ENCODE measurements around the gene SYNE1. TPM values are rescaled to one million over a fixed set of nuclear protein-coding genes. Genes with fewer than 3 reads are reported as not detected.

The SYNE1 gene
- total and polyA plus RNA-seq, 8 donors: 12.8 to 279 (median 108) TPM

DNA sequence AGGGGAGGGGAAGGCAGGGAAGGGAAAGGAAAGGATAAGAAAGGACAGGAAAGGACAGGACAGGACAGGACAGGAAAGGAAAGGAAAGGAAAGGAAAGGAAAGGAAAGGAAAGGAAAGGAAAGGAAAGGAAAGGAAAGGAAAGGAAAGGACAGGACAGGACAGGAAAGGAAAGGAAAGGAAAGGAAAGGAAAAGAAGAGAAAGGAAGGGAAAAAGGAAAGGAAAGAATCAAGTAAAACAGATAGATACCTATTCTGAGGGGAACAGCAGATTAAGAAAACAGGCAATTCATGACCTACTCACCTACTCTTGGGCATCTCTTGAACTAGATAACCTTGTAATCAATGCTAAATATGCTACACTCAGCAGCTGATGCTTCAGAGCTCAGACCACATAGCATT, 265.4 kb downstream of the SYNE1 start:
- H3K4me3 ChIP-seq: no peak overlapping the region
- peaks cover 0 to 13% (median 7%) of the 10 kb centered on the region in 4 donors for H3K4me1 ChIP-seq
- intact Hi-C loops (cut with DNase I; ENCODE audit: low total_unique reads): no loop called here
- H3K36me3 ChIP-seq: peaks cover 0 to 56% (median 52%) of the 10 kb centered on the region in 4 donors
- H3K27me3 ChIP-seq: no peaks in the 10 kb centered on the region
- TF ChIP-seq POLR2AphosphoS5 (IDR thresholded peaks at IDR 0.05): no peak
- no peak for TF ChIP-seq POLR2A (IDR thresholded peaks at IDR 0.05)
- TF ChIP-seq EP300 (IDR thresholded peaks at IDR 0.05): no peak
- TF ChIP-seq, protein P1, sequence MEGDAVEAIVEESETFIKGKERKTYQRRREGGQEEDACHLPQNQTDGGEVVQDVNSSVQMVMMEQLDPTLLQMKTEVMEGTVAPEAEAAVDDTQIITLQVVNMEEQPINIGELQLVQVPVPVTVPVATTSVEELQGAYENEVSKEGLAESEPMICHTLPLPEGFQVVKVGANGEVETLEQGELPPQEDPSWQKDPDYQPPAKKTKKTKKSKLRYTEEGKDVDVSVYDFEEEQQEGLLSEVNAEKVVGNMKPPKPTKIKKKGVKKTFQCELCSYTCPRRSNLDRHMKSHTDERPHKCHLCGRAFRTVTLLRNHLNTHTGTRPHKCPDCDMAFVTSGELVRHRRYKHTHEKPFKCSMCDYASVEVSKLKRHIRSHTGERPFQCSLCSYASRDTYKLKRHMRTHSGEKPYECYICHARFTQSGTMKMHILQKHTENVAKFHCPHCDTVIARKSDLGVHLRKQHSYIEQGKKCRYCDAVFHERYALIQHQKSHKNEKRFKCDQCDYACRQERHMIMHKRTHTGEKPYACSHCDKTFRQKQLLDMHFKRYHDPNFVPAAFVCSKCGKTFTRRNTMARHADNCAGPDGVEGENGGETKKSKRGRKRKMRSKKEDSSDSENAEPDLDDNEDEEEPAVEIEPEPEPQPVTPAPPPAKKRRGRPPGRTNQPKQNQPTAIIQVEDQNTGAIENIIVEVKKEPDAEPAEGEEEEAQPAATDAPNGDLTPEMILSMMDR (IDR thresholded peaks at IDR 0.05): no peak
- no peak overlapping the region for H3K27ac ChIP-seq
- DNase-seq: no peak
- no peaks in the 10 kb centered on the region for H3K9me3 ChIP-seq

DNA sequence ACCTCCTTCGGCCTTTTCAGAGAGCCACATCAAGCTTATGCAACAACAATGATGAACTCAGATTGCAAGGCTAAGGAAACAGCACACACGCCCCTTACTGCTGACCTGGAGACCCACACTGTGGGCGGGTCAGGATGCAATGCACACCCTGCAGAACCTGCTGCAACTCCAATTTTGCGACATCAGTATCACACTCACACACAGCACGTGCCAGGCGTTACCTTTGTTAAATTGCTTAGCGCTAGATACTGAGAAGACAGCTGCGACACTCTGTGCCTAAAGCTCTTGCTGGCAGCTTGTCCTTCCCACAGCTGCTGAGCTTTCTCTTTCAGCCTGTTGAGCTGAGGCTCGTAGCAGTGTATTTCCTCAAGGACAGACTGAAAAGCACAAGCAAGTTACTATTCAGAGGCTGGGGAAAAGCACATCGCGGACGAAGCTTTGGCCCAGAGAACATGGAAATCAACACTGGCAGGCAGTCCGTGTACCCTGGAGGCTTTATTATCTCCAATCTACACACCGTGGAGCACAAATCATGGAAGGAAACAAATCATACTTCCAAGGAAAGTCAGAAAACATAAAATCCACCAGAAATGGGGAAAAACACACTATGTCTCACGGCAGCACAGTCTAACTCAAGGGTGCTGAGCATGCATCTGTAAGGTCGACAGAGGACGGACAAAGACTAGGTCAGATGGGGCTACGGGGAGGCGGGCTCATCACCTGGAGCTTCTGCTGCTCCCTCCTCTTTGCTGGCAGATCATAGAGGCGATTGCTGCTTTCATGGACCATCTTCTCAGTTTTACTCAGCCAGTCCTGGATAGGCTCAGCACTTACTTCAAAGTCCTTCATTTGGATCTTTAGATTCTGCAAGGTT, 268.2 kb downstream of the SYNE1 start:
- intact Hi-C loops (cut with DNase I; ENCODE audit: low total_unique reads): no loop called here
- H3K9me3 ChIP-seq: no peaks in the 10 kb centered on the region
- peaks cover 0 to 13% (median 5%) of the 10 kb centered on the region in 4 donors for H3K4me1 ChIP-seq
- H3K27ac ChIP-seq: peak overlapping the region in 3 of 5 donors; percentile 59 to 65 (median 62)
- WGBS, 5 donors: 53 to 68% (median 57%) methylated on average over 20 of the region's 20 CpGs
- H3K27me3 ChIP-seq: no peaks in the 10 kb centered on the region
- peak; percentile 26 to 73 for DNase-seq
- no peak overlapping the region for H3K4me3 ChIP-seq
- peaks cover under 1 to 60% (median 58%) of the 10 kb centered on the region in 4 donors for H3K36me3 ChIP-seq
- TF ChIP-seq EP300 (IDR thresholded peaks at IDR 0.05) (no peak), POLR2AphosphoS5 (IDR thresholded peaks at IDR 0.05) (peak in 1 of 3 donors; percentile 14), POLR2A (IDR thresholded peaks at IDR 0.05) (no peak)
- TF ChIP-seq, protein P1 (IDR thresholded peaks at IDR 0.05): no peak

DNA sequence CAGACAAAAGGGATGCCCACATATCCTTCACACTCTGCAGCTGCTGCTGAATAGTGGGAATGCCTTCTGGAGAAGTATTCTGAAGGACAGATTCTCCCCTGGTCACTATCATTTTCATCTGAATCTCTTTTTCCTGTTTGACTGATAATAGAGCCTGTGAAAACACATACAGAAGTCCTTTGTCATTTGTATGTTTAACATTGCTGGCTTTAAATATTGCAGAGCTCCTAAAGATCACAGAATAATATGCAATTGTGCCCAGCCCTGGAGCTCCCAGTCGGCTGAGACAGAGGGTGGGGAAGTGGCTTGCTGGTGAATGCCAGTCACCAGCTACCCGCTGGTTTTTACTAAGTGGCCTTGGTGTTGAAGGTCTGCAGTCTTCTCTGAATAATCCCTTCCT, 272.3 kb downstream of the SYNE1 start:
- no peak for DNase-seq
- intact Hi-C loops (cut with DNase I; ENCODE audit: low total_unique reads): no loop called here
- Histone ChIP-seq H3K27me3 (no peaks in the 10 kb centered on the region), H3K4me3 (no peak overlapping the region), H3K4me1 (peaks cover 0 to 13% (median 2%) of the 10 kb centered on the region in 4 donors), H3K27ac (no peak overlapping the region), H3K9me3 (no peaks in the 10 kb centered on the region), H3K36me3 (peaks cover 3 to 79% (median 65%) of the 10 kb centered on the region in 4 donors)
- no peak for TF ChIP-seq EP300 (IDR thresholded peaks at IDR 0.05)
- TF ChIP-seq POLR2AphosphoS5 (IDR thresholded peaks at IDR 0.05): no peak
- no peak for TF ChIP-seq POLR2A (IDR thresholded peaks at IDR 0.05)
- TF ChIP-seq, protein P1 (IDR thresholded peaks at IDR 0.05): no peak
- WGBS, 5 donors: 52 to 62% (median 59%) methylated on average over 2 of the region's 2 CpGs

DNA sequence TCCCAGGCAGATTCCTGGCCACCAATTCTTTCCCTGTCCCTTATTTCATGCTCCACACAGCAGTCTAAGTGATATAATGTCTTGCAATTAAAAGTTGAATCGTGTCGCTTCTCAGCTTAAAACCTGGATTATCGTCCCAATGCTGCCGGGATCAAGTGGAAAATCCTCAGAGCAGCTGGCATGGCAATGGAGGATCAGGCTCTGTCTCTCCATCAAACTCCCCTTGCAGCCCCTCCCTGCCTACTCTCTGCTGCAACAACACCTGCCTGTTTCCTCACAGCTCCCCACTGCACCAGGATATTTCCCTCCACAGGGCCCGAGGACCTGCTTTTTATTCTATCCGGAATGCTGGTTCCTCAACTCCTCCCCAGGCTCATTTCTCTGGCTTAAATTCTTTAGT, 277.1 kb downstream of the SYNE1 start:
- H3K9me3 ChIP-seq: no peaks in the 10 kb centered on the region
- H3K36me3 ChIP-seq: peaks cover 8 to 76% (median 69%) of the 10 kb centered on the region in 4 donors
- H3K27ac ChIP-seq: no peak overlapping the region
- no peaks in the 10 kb centered on the region for H3K4me1 ChIP-seq
- no peak for DNase-seq
- no peak overlapping the region for H3K4me3 ChIP-seq
- TF ChIP-seq POLR2A (IDR thresholded peaks at IDR 0.05): no peak
- no peak for TF ChIP-seq EP300 (IDR thresholded peaks at IDR 0.05)
- TF ChIP-seq, protein P1 (IDR thresholded peaks at IDR 0.05): no peak
- intact Hi-C loops (cut with DNase I; ENCODE audit: low total_unique reads): no loop called here
- 81 to 92% (median 89%) methylated on average over 6 of the region's 6 CpGs for WGBS, 5 donors
- no peaks in the 10 kb centered on the region for H3K27me3 ChIP-seq
